ENCODE measurements around the gene BRD7.

Gene BRD7

GRCh38 chr16:50269769-50270509 is 98.8 kb downstream of the BRD7 start:
- DNase-seq = no peak

GRCh38 chr16:50269061-50269705 is 99.6 kb downstream of the BRD7 start:
- DNase-seq = no peak

GRCh38 chr16:50268352-50268751 is 100.4 kb downstream of the BRD7 start:
- DNase-seq = no peak

- no peak for DNase-seq
Measured at GRCh38 chr16:50267651-50268050, 101.1 kb downstream of the BRD7 start.

DNA sequence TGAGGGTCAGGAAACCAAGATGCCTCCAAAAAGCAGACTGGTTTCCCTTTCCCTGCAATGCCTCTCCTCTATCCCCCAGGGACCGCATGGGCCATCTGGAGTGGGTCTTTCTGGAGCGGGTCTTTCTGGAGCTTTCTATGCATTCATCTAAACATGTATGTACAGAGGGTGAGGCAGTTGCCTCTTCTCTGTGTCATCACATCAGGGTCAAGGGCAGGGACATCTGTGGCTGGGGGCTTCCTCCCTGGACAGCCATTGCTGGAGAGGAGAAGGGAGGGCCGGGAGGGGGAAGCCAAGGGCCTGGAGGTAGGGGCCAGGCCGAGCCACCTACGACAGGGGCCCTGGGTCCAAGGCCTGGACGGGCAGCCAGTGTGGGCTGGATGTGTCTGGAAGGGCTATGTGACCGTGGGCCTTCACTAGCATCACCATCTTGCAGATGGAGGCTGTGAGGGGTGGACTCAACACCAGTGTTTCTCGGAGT is 101.6 kb downstream of the BRD7 start:
- no peak for DNase-seq

DNA sequence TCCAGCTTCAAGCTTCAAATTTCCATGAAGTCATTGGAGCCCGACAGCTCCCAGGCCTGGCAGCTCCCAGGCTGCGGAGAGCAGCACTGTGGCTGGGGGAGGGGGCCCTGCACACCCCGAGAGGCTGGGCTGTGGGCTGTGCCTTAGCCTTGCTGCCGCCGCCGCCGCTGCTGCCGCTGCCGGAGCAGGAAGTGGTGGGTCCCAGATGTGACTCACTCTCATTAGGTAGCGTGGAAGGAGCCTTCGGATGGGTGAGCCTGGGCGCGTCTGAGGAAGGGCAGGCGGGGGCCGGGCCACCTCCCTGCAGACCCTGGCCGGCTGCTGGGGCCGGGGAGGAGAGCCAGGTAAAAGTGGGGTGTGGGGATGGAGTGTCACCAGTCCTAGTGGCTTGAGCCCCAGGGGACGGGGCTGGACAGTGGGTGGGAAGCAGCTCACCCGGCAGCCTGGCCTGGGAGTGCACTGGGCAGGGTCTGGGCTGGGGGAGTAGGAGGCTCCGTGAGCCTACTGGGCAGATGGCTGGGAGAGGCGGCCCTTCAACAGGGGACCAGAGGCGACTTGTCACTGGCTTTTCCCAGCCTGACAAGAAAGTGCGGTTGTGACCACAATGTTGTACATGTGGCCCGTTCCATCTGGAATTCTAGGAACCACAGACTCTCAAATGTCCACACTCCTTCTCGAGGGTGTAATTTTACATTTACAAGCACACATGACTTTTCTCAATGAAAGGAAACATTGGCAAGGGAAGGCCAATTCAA is 102.3 kb downstream of the BRD7 start, which contains the start of gene ADCY7:
TSS of gene ADCY7 (plus strand) at position 215 of the 755 bp plus-strand sequence. CDS start 21,629 bp downstream, outside the sequence.
- DNase-seq = peak; percentile 63

All from GF-D8 (cell line).